ENCODE measurements around the gene IGFLR1. TPM values are rescaled to one million over a fixed set of nuclear protein-coding genes. Genes with fewer than 3 reads are reported as not detected.

The IGFLR1 gene
- total and polyA plus RNA-seq, 9 of the 15 experiments (the other 6 are each of a cell fraction or from before 2014, with no cell fraction given): 1.0 to 14.3 (median 4.6) TPM

DNA sequence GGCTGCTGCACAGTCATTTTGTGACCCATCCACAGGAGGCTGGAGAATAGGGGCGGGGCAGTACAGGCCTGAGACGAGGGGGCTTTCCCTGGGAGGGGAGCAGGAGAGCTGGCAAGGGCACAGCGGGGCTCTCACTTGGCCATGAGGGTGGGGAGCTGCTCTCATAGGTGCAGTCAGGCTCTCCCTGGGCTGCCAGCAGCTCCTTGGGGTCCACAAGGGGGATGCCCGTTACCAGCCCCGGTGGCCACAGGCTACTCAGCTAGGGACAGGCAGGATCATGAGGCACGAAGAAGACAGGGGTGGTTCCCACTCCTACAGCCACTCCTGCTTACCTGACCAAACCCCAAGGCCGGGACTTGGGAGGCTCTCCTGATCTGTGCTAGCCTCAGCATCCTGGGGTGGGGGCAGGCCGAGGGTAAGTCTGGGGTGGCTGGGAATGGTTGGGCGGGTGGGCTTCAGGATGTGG is 49.6 kb upstream of the IGFLR1 start:
- Histone ChIP-seq H3K4me1 (replicated peaks in 1 of 2; ENCODE audit: control insufficient read depth in 2 of 2, insufficient read depth in 2 of 2, low read length in 2 of 2) (peaks cover 0 to 50% of the 10 kb centered on the region in 2 experiments; a peak in 3 of 5 replicates), H4K20me1 (replicated peaks; ENCODE audit: control insufficient read depth, insufficient read depth, low read length) (no peaks in the 10 kb centered on the region), H3K27me3 (ENCODE audit: control insufficient read depth in 2 of 2, insufficient read depth in 2 of 2, low read length in 2 of 2) (no peaks in the 10 kb centered on the region; a peak in 1 of 5 replicates), H3K79me2 (ENCODE audit: control insufficient read depth, insufficient read depth, low read length) (no peaks in the 10 kb centered on the region), H3K36me3 (ENCODE audit: control insufficient read depth, insufficient read depth, low read length) (no peaks in the 10 kb centered on the region), H2AFZ (ENCODE audit: low read depth, low read length) (no peak overlapping the region), H3K4me2 (ENCODE audit: insufficient read depth, low read length) (no peak overlapping the region), H3K27ac (ENCODE audit: extremely low read depth, low read depth, low read length) (no peak overlapping the region), H3K9me1 (ENCODE audit: control insufficient read depth, insufficient read depth, low read length) (no peaks in the 10 kb centered on the region), H3K9ac (ENCODE audit: insufficient read depth in 1 of 2, low read depth in 2 of 2, low read length in 2 of 2) (no peak overlapping the region), H3K9me3 (replicated peaks; ENCODE audit: control insufficient read depth, insufficient read depth, low read depth, low read length) (no peaks in the 10 kb centered on the region), H3K4me3 (no peak overlapping the region)
- BruUV-seq (replicated peaks): no TSS peak
- FAIRE-seq (no peak), ATAC-seq (no peak), DNase-seq (ENCODE audit: extremely low read depth in 1 of 4, low spot score in 3 of 4) (no peak)
- ChIA-PET CTCF (ENCODE audit: low intra/inter-chr PET ratio) (no interaction called here), POLR2A (no interaction called here)
- TF ChIP-seq JUND (IDR thresholded peaks at IDR 0.05; ENCODE audit: borderline replicate concordance, low read depth, low read length): no peak
- TF ChIP-seq JUND (tag; IDR thresholded peaks at IDR 0.05; ENCODE audit: borderline replicate concordance, low read depth, low read length): no peak
- TF ChIP-seq U2AF1 (optimal IDR thresholded peaks at IDR 0.05; ENCODE audit: low read depth, low read length): no peak
- TF ChIP-seq DMBX1 (CRISPR knock-in tag; IDR thresholded peaks at IDR 0.05; ENCODE audit: borderline replicate concordance): no peak
- TF ChIP-seq, protein P1, sequence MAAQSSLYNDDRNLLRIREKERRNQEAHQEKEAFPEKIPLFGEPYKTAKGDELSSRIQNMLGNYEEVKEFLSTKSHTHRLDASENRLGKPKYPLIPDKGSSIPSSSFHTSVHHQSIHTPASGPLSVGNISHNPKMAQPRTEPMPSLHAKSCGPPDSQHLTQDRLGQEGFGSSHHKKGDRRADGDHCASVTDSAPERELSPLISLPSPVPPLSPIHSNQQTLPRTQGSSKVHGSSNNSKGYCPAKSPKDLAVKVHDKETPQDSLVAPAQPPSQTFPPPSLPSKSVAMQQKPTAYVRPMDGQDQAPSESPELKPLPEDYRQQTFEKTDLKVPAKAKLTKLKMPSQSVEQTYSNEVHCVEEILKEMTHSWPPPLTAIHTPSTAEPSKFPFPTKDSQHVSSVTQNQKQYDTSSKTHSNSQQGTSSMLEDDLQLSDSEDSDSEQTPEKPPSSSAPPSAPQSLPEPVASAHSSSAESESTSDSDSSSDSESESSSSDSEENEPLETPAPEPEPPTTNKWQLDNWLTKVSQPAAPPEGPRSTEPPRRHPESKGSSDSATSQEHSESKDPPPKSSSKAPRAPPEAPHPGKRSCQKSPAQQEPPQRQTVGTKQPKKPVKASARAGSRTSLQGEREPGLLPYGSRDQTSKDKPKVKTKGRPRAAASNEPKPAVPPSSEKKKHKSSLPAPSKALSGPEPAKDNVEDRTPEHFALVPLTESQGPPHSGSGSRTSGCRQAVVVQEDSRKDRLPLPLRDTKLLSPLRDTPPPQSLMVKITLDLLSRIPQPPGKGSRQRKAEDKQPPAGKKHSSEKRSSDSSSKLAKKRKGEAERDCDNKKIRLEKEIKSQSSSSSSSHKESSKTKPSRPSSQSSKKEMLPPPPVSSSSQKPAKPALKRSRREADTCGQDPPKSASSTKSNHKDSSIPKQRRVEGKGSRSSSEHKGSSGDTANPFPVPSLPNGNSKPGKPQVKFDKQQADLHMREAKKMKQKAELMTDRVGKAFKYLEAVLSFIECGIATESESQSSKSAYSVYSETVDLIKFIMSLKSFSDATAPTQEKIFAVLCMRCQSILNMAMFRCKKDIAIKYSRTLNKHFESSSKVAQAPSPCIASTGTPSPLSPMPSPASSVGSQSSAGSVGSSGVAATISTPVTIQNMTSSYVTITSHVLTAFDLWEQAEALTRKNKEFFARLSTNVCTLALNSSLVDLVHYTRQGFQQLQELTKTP (IDR thresholded peaks at IDR 0.05; ENCODE audit: low read depth in 1 of 2, partially characterized antibody in 2 of 2): no peak
- TF ChIP-seq, protein P2, sequence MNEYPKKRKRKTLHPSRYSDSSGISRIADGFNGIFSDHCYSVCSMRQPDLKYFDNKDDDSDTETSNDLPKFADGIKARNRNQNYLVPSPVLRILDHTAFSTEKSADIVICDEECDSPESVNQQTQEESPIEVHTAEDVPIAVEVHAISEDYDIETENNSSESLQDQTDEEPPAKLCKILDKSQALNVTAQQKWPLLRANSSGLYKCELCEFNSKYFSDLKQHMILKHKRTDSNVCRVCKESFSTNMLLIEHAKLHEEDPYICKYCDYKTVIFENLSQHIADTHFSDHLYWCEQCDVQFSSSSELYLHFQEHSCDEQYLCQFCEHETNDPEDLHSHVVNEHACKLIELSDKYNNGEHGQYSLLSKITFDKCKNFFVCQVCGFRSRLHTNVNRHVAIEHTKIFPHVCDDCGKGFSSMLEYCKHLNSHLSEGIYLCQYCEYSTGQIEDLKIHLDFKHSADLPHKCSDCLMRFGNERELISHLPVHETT (CRISPR knock-in tag; conservative IDR thresholded peaks at IDR 0.05 in 1 of 2, IDR thresholded peaks at IDR 0.05 in 1 of 2): no peak
- no peak for TF ChIP-seq ZNF586 (CRISPR knock-in tag; conservative IDR thresholded peaks at IDR 0.05)
- no peak for TF ChIP-seq SMARCA4 (IDR thresholded peaks at IDR 0.05)
- TF ChIP-seq RBM25 (IDR thresholded peaks at IDR 0.05; ENCODE audit: low read depth, low read length, severe bottlenecking): no peak
- no peak for TF ChIP-seq NRF1 (conservative IDR thresholded peaks at IDR 0.05 in 1 of 2, IDR thresholded peaks at IDR 0.05 in 1 of 2)
- TF ChIP-seq DACH1 (IDR thresholded peaks at IDR 0.05; ENCODE audit: partially characterized antibody): no peak
- TF ChIP-seq MCM7 (IDR thresholded peaks at IDR 0.05): no peak
- TF ChIP-seq ASH1L (IDR thresholded peaks at IDR 0.05; ENCODE audit: borderline replicate concordance, low read depth, partially characterized antibody): no peak
- intact Hi-C loops (cut with micrococcal nuclease) (no loop called here), in situ Hi-C loops (cut with MboI) (no loop called here)
- WGBS (ENCODE audit: insufficient coverage, low coverage, missing lambda C conversion rate): 32% methylated on average over 8 of the region's 9 CpGs
